ENCODE measurements around the gene TTLL12. TPM values are rescaled to one million over a fixed set of nuclear protein-coding genes. Genes with fewer than 3 reads are reported as not detected.

Gene TTLL12
- total RNA-seq, 4 donors from 2014 or later, result 43.6 to 93.9 (median 81.4) TPM

DNA sequence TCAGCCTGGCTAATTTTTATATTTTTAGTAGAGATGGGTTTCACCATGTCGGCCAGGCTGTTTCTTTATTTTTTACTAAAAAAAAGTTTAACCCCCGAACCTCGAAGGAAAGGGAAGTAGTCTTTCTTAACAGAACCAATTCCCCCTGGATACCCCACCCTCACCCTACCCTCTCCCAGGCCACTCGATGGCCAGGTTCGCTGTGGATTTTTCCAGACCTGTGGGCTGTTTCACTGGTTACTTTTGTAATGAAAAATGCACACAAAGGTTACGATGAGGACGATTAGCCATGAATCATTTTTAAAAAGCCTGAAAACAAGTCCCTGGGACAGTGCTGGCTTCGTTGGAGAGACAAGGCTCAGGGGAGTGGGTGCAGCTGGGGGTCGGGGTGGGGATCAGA is 33.0 kb downstream of the TTLL12 start:
- Histone ChIP-seq H3K27ac (peak overlapping the region; percentile 5), H3K27me3 (no peaks in the 10 kb centered on the region), H3K4me3 (no peak overlapping the region), H3K4me1 (peaks cover 75% of the 10 kb centered on the region), H3K36me3 (no peaks in the 10 kb centered on the region), H3K9me3 (no peaks in the 10 kb centered on the region)
- WGBS, result 55% methylated on average over 9 of the region's 9 CpGs
- no peak for DNase-seq (ENCODE audit: low spot score in 2 of 2)
- TF ChIP-seq, protein P1, sequence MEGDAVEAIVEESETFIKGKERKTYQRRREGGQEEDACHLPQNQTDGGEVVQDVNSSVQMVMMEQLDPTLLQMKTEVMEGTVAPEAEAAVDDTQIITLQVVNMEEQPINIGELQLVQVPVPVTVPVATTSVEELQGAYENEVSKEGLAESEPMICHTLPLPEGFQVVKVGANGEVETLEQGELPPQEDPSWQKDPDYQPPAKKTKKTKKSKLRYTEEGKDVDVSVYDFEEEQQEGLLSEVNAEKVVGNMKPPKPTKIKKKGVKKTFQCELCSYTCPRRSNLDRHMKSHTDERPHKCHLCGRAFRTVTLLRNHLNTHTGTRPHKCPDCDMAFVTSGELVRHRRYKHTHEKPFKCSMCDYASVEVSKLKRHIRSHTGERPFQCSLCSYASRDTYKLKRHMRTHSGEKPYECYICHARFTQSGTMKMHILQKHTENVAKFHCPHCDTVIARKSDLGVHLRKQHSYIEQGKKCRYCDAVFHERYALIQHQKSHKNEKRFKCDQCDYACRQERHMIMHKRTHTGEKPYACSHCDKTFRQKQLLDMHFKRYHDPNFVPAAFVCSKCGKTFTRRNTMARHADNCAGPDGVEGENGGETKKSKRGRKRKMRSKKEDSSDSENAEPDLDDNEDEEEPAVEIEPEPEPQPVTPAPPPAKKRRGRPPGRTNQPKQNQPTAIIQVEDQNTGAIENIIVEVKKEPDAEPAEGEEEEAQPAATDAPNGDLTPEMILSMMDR (IDR thresholded peaks at IDR 0.05), result no peak

DNA sequence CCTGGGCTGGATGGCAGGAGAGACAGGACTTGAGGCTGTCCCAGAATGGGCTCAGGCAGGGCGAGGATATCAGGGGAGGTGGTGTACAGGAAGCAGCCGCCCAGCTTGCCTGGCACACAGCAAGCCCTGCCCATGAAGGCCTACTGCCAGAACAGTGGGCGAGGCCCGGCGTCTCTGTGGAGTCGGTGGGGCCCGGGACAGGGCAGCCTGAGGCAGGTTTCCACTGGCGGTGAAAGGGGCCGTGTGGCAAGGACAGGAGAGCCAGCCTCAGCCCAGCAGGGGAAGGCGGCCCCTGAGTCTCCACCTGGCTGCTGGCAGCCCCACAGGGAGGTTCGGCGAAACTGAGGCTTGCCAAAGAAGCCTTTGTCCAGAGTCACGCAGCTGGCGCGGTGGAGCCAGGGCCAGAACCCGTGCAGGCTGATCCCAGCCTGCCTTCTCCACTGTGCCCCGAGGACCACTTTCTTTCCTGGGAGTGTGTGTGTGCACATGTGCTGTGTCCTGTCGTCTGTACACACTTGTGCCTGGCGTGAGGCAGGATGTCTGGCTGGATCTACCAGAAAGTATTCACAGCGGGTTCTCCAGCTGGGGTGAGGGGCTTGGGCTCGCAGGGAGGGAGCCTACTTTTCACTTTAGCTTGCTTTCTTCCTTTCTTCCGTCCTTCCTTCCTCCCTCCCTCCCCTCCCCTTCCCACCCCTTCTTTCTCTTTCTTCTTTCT is 34.4 kb downstream of the TTLL12 start:
- no peaks in the 10 kb centered on the region for H3K36me3 ChIP-seq
- TF ChIP-seq POLR2A (IDR thresholded peaks at IDR 0.05), result no peak
- TF ChIP-seq, protein P1 (IDR thresholded peaks at IDR 0.05), result no peak
- TF ChIP-seq POLR2AphosphoS5 (IDR thresholded peaks at IDR 0.05), result no peak
- TF ChIP-seq EP300 (IDR thresholded peaks at IDR 0.05), result no peak
- H3K27me3 ChIP-seq, result no peaks in the 10 kb centered on the region
- peak overlapping the region; percentile 80 for H3K4me3 ChIP-seq
- under 1% methylated on average over 17 of the region's 22 CpGs for WGBS
- peak overlapping the region; percentile 94 for H3K27ac ChIP-seq
- H3K9me3 ChIP-seq, result no peaks in the 10 kb centered on the region
- peak; percentile 89 to 91 for DNase-seq (ENCODE audit: low spot score in 2 of 2)
- H3K4me1 ChIP-seq, result peaks cover 72% of the 10 kb centered on the region

DNA sequence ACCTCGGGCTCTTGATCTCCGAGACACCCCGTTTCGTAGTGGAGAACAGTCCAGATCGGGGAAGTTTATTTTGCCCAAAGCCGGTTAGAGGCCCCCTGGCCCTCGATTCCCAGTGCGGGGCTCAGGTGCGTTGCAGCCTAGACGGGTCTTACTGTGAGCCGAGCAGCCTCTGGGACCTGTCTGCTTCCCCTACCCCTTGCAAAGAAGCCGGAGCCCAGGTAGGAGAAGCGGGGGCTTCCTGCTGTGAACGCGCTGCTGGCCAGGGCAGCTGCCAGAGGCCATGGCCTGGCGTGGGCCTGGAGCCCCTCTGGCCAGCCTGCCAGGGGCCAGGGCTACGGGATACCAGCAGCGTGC is 35.0 kb downstream of the TTLL12 start:
- 3% methylated on average over 6 of the region's 18 CpGs for WGBS
- H3K9me3 ChIP-seq, result no peaks in the 10 kb centered on the region
- peaks cover 70% of the 10 kb centered on the region for H3K4me1 ChIP-seq
- H3K36me3 ChIP-seq, result no peaks in the 10 kb centered on the region
- TF ChIP-seq, protein P1 (IDR thresholded peaks at IDR 0.05), result no peak
- TF ChIP-seq POLR2AphosphoS5 (IDR thresholded peaks at IDR 0.05), result no peak
- H3K27ac ChIP-seq, result peak overlapping the region; percentile 94
- H3K4me3 ChIP-seq, result peak overlapping the region; percentile 80
- DNase-seq (ENCODE audit: low spot score in 2 of 2), result peak in 1 of 2 donors; percentile 73
- no peaks in the 10 kb centered on the region for H3K27me3 ChIP-seq

DNA sequence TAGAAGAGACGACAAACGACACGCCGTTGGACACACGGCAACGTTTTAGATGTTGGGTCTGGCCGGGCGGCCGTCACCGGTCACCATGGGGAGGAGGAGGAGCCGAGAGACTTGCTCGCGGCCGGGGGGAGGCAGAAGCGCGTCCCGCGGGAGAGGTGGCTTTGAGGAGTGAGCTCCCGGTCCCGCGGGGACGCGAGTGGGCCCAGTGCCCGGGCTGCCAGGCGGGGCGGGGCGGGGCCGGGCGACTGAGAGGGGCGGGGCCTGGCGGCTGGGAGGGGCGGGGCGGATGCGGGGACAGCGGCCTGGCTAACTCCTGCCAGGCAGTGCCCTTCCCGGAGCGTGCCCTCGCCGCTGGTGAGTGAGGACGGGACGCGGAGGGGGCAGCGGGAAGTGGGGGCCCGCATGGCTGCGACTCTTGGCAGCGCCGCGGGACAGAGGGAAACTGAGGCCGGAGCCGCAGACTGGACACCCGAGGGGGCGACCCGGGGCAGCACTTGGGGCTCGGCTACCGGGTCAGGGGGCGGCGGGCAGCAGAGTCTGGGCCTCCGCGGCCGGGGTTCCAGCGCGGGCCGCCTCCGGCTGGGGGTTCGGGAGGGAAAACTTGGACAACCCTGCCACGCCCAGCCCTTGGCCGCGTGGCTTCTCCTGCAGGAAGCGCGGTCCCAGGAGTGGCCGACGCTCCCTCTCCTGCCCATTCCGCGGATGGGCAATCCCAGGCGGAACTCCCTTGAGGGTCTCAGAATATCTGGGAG is 35.5 kb downstream of the TTLL12 start, which contains the start of gene TSPO:
TSPO (plus strand) TSS at position 309 of the 752 bp plus-strand sequence. CDS start 7,680 bp downstream, outside the sequence.
- no peaks in the 10 kb centered on the region for H3K9me3 ChIP-seq
- DNase-seq (ENCODE audit: low spot score in 2 of 2), result peak; percentile 88
- H3K27ac ChIP-seq, result peak within 1 kb of the TSS; percentile 94
- H3K36me3 ChIP-seq, result no peaks in the 10 kb centered on the region
- H3K27me3 ChIP-seq, result no peaks in the 10 kb centered on the region
- 1% methylated on average over 13 of the region's 75 CpGs for WGBS
- peaks cover 66% of the 10 kb centered on the region for H3K4me1 ChIP-seq
- TF ChIP-seq, protein P1 (IDR thresholded peaks at IDR 0.05), result no peak
- TF ChIP-seq POLR2A (IDR thresholded peaks at IDR 0.05) (no peak), POLR2AphosphoS5 (IDR thresholded peaks at IDR 0.05) (no peak), EP300 (IDR thresholded peaks at IDR 0.05) (no peak)
- peak within 1 kb of the TSS; percentile 80 for H3K4me3 ChIP-seq

DNA sequence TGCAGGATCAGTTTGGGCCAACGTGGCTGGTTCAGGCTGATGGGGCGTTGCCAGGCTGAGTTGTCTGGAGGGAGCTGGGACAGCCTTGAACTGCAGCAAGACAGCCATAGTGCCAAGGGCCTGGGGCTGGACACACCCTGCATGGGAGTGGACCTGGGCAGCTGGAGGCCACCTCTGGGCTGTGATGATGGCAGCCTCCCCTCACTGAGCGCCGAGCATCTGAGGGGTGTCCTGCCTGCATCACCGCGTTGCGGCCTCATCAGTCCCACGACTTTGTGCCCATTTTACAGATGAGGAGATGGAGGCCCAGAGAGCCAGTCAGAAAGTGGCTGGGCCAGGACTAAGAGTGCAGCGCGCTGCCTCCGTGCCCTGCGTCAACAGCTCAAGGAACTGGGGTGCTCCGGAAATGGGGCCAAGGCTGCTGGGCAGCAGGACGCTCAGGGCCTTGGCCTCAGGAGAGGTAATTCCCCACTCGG is 36.2 kb downstream of the TTLL12 start:
- peak in 1 of 2 donors; percentile 70 for DNase-seq (ENCODE audit: low spot score in 2 of 2)
- Histone ChIP-seq H3K4me3 (peak overlapping the region; percentile 80), H3K27me3 (no peaks in the 10 kb centered on the region), H3K36me3 (no peaks in the 10 kb centered on the region), H3K27ac (peak overlapping the region; percentile 94), H3K4me1 (peaks cover 59% of the 10 kb centered on the region), H3K9me3 (no peaks in the 10 kb centered on the region)
- 26% methylated on average over 4 of the region's 15 CpGs for WGBS
- no peak for TF ChIP-seq POLR2AphosphoS5 (IDR thresholded peaks at IDR 0.05)
- no peak for TF ChIP-seq EP300 (IDR thresholded peaks at IDR 0.05)
- TF ChIP-seq, protein P1 (IDR thresholded peaks at IDR 0.05), result no peak
- TF ChIP-seq POLR2A (IDR thresholded peaks at IDR 0.05), result no peak
